SK-N-SH treated with all-trans-retinoic acid at 6 μM for 48 hours (cell line): ENCODE data around the gene OPN4.

Source experiments
- ATAC-seq: fragments of 200-7000 bp; cut with Tn5 transposase; 3 replicates; pipeline ENCODE4 v1.9.1; 2020; ENCODE audit warnings: mild to moderate bottlenecking, moderate library complexity
- ARNTL ChIP-seq: fragments of 450-650 bp; formaldehyde crosslinking; IDR thresholded peaks from 2 replicates; pipeline ENCODE4 v1.5.0; 2020; ENCODE audit warnings: low read depth, mild to moderate bottlenecking, moderate library complexity, borderline replicate concordance
- BACH2 ChIP-seq: fragments of 250-450 bp; sonication (Bioruptor Pico); IDR thresholded peaks from 2 replicates; pipeline ENCODE4 v1.9.0; 2021; ENCODE audit warnings: mild to moderate bottlenecking, borderline replicate concordance
- CSDC2 ChIP-seq: fragments of 250-450 bp; sonication (Bioruptor Pico); IDR thresholded peaks from 2 replicates; pipeline ENCODE4 v1.5.0; 2020; ENCODE audit warnings: mild to moderate bottlenecking, moderate library complexity
- ESRRG ChIP-seq: fragments of 250-450 bp; sonication (Bioruptor Pico); IDR thresholded peaks from 2 replicates; pipeline ENCODE4 v1.6.1; 2021; ENCODE audit warnings: mild to moderate bottlenecking
- GLIS3 ChIP-seq: fragments of 250-450 bp; sonication (Bioruptor Pico); IDR thresholded peaks from 2 replicates; pipeline ENCODE4 v1.5.0; 2020; ENCODE audit warnings: mild to moderate bottlenecking, moderate library complexity
- ISL1 ChIP-seq: fragments of 250-450 bp; sonication (Bioruptor Pico); IDR thresholded peaks from 2 replicates; pipeline ENCODE4 v2.1.2; 2022; ENCODE audit warnings: mild to moderate bottlenecking, moderate library complexity
- PPARA ChIP-seq: fragments of 250-450 bp; sonication (Bioruptor Pico); IDR thresholded peaks from 2 replicates; pipeline ENCODE4 v1.5.0; 2020; ENCODE audit warnings: mild to moderate bottlenecking, borderline replicate concordance
- RARB ChIP-seq: fragments of 250-450 bp; sonication (Bioruptor Pico); IDR thresholded peaks from 2 replicates; pipeline ENCODE4 v1.8.0; 2021; ENCODE audit warnings: mild to moderate bottlenecking, moderate library complexity
- SNAI2 ChIP-seq: fragments of 250-450 bp; sonication (Bioruptor Pico); IDR thresholded peaks from 2 replicates; pipeline ENCODE4 v1.5.0; 2020; ENCODE audit warnings: mild to moderate bottlenecking, moderate library complexity
- TCF4 ChIP-seq: fragments of 250-450 bp; sonication (Bioruptor Pico); IDR thresholded peaks from 2 replicates; pipeline ENCODE4 v1.8.0; 2021; ENCODE audit warnings: mild to moderate bottlenecking, moderate library complexity, borderline replicate concordance
- TOX ChIP-seq: fragments of 250-450 bp; sonication (Bioruptor Pico); IDR thresholded peaks from 2 replicates; pipeline ENCODE4 v1.8.0; 2021; ENCODE audit warnings: mild to moderate bottlenecking, moderate library complexity, borderline replicate concordance
- ZFP3 ChIP-seq: fragments of 250-450 bp; sonication (Bioruptor Pico); IDR thresholded peaks from 2 replicates; pipeline ENCODE4 v1.5.0; 2020; ENCODE audit warnings: mild to moderate bottlenecking, moderate library complexity
- ZFP30 ChIP-seq: fragments of 450-650 bp; formaldehyde crosslinking; IDR thresholded peaks from 2 replicates; pipeline ENCODE4 v1.5.0; 2022; ENCODE audit warnings: mild to moderate bottlenecking, moderate library complexity
- ZNF565 ChIP-seq: fragments of 450-650 bp; formaldehyde crosslinking; conservative IDR thresholded peaks from 2 replicates; pipeline ENCODE4 v1.5.0; 2020; ENCODE audit warnings: low read depth, mild to moderate bottlenecking, moderate library complexity
- ZNF70 ChIP-seq: fragments of 450-650 bp; formaldehyde crosslinking; IDR thresholded peaks from 2 replicates; pipeline ENCODE4 v1.5.0; 2020; ENCODE audit warnings: mild to moderate bottlenecking, moderate library complexity
- TF ChIP-seq, protein P1 (sequence below): fragments of 250-450 bp; sonication (Bioruptor Pico); IDR thresholded peaks from 2 replicates; pipeline ENCODE4 v1.8.0; 2020; ENCODE audit warnings: mild to moderate bottlenecking, moderate library complexity, borderline replicate concordance
- TF ChIP-seq, protein P2 (sequence below): fragments of 250-450 bp; sonication (Bioruptor Pico); IDR thresholded peaks from 2 replicates; pipeline ENCODE4 v1.8.0; 2021; ENCODE audit warnings: low read depth, mild to moderate bottlenecking, moderate library complexity, borderline replicate concordance
- TF ChIP-seq, protein P3 (sequence below): fragments of 250-450 bp; sonication (Bioruptor Pico); IDR thresholded peaks from 2 replicates; pipeline ENCODE4 v1.5.1; 2020; ENCODE audit warnings: low read depth, mild to moderate bottlenecking, moderate library complexity
- TF ChIP-seq, protein P4 (sequence below): fragments of 250-450 bp; sonication (Bioruptor Pico); IDR thresholded peaks from 2 replicates; pipeline ENCODE4 v1.5.1; 2021; ENCODE audit warnings: mild to moderate bottlenecking, moderate library complexity
- TF ChIP-seq, protein P5 (sequence below): fragments of 250-450 bp; sonication (Bioruptor Pico); IDR thresholded peaks from 2 replicates; pipeline ENCODE4 v1.5.0; 2020; ENCODE audit warnings: mild to moderate bottlenecking, moderate library complexity

The OPN4 gene

DNA sequence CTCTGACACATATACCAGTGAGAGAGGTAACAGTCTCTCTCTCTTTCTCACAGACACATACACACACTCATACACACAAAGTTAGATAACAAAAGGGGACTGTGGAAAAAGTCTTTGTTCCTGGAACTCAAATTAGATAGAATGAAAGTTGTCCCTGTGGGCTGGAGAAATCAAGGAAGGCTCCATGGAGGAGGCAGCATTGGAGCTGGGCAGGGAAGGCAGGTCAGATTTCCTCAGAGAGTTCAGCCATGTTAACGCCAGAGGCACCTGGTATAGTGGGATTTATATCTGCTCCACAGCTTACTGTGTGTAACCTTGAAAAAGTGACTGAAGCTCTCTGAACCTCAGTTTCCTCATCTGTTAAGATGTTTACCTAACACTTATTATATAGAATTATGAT is 52.6 kb downstream of the OPN4 start:
- no peak for ATAC-seq
- TF ChIP-seq, protein P1, sequence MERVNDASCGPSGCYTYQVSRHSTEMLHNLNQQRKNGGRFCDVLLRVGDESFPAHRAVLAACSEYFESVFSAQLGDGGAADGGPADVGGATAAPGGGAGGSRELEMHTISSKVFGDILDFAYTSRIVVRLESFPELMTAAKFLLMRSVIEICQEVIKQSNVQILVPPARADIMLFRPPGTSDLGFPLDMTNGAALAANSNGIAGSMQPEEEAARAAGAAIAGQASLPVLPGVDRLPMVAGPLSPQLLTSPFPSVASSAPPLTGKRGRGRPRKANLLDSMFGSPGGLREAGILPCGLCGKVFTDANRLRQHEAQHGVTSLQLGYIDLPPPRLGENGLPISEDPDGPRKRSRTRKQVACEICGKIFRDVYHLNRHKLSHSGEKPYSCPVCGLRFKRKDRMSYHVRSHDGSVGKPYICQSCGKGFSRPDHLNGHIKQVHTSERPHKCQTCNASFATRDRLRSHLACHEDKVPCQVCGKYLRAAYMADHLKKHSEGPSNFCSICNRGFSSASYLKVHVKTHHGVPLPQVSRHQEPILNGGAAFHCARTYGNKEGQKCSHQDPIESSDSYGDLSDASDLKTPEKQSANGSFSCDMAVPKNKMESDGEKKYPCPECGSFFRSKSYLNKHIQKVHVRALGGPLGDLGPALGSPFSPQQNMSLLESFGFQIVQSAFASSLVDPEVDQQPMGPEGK = no peak
- TF ChIP-seq, protein P2, sequence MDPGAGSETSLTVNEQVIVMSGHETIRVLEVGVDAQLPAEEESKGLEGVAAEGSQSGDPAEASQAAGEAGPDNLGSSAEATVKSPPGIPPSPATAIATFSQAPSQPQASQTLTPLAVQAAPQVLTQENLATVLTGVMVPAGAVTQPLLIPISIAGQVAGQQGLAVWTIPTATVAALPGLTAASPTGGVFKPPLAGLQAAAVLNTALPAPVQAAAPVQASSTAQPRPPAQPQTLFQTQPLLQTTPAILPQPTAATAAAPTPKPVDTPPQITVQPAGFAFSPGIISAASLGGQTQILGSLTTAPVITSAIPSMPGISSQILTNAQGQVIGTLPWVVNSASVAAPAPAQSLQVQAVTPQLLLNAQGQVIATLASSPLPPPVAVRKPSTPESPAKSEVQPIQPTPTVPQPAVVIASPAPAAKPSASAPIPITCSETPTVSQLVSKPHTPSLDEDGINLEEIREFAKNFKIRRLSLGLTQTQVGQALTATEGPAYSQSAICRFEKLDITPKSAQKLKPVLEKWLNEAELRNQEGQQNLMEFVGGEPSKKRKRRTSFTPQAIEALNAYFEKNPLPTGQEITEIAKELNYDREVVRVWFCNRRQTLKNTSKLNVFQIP (CRISPR knock-in tag) = no peak
- no peak for TF ChIP-seq PPARA (CRISPR knock-in tag)
- no peak for TF ChIP-seq TOX (CRISPR knock-in tag)
- TF ChIP-seq GLIS3 (CRISPR knock-in tag) = no peak
- TF ChIP-seq, protein P3, sequence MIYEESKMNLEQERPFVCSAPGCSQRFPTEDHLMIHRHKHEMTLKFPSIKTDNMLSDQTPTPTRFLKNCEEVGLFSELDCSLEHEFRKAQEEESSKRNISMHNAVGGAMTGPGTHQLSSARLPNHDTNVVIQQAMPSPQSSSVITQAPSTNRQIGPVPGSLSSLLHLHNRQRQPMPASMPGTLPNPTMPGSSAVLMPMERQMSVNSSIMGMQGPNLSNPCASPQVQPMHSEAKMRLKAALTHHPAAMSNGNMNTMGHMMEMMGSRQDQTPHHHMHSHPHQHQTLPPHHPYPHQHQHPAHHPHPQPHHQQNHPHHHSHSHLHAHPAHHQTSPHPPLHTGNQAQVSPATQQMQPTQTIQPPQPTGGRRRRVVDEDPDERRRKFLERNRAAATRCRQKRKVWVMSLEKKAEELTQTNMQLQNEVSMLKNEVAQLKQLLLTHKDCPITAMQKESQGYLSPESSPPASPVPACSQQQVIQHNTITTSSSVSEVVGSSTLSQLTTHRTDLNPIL (CRISPR knock-in tag) = no peak
- no peak for TF ChIP-seq TCF4
- no peak for TF ChIP-seq ZFP30 (CRISPR knock-in tag)

DNA sequence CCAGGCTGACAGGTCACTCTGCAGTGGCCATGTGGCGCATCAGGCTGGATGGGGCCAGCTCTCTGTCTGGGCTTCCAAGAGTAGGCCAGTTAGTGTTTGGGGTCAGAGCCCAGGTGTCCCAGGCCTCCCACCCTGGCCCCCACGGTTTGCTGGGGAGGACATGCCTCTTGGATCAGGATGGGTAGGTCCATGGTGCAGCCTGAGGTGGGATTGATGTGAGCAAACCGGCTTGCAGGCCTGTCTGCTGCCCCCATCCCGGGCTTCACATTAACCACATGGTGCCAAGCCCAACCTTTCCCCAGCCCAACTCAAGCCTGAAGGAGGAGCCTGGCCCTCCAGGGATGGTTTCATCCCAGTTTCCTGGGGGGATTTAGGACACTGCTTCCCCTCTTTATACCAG is 53.2 kb downstream of the OPN4 start:
- ATAC-seq = no peak
- TF ChIP-seq RARB (CRISPR knock-in tag) = no peak
- TF ChIP-seq ESRRG (CRISPR knock-in tag) = no peak
- TF ChIP-seq, protein P3 (CRISPR knock-in tag) = no peak
- no peak for TF ChIP-seq ZFP3 (CRISPR knock-in tag)
- no peak for TF ChIP-seq ZNF70 (CRISPR knock-in tag)
- TF ChIP-seq, protein P1 = no peak
- no peak for TF ChIP-seq SNAI2
- no peak for TF ChIP-seq ZFP30 (CRISPR knock-in tag)
- no peak for TF ChIP-seq ZNF565 (CRISPR knock-in tag)
- TF ChIP-seq ARNTL = no peak
- no peak for TF ChIP-seq TOX (CRISPR knock-in tag)
- TF ChIP-seq, protein P4, sequence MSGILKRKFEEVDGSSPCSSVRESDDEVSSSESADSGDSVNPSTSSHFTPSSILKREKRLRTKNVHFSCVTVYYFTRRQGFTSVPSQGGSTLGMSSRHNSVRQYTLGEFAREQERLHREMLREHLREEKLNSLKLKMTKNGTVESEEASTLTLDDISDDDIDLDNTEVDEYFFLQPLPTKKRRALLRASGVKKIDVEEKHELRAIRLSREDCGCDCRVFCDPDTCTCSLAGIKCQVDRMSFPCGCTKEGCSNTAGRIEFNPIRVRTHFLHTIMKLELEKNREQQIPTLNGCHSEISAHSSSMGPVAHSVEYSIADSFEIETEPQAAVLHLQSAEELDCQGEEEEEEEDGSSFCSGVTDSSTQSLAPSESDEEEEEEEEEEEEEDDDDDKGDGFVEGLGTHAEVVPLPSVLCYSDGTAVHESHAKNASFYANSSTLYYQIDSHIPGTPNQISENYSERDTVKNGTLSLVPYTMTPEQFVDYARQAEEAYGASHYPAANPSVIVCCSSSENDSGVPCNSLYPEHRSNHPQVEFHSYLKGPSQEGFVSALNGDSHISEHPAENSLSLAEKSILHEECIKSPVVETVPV (CRISPR knock-in tag) = no peak
- TF ChIP-seq, protein P2 (CRISPR knock-in tag) = no peak
- no peak for TF ChIP-seq BACH2 (CRISPR knock-in tag)
- TF ChIP-seq, protein P5, sequence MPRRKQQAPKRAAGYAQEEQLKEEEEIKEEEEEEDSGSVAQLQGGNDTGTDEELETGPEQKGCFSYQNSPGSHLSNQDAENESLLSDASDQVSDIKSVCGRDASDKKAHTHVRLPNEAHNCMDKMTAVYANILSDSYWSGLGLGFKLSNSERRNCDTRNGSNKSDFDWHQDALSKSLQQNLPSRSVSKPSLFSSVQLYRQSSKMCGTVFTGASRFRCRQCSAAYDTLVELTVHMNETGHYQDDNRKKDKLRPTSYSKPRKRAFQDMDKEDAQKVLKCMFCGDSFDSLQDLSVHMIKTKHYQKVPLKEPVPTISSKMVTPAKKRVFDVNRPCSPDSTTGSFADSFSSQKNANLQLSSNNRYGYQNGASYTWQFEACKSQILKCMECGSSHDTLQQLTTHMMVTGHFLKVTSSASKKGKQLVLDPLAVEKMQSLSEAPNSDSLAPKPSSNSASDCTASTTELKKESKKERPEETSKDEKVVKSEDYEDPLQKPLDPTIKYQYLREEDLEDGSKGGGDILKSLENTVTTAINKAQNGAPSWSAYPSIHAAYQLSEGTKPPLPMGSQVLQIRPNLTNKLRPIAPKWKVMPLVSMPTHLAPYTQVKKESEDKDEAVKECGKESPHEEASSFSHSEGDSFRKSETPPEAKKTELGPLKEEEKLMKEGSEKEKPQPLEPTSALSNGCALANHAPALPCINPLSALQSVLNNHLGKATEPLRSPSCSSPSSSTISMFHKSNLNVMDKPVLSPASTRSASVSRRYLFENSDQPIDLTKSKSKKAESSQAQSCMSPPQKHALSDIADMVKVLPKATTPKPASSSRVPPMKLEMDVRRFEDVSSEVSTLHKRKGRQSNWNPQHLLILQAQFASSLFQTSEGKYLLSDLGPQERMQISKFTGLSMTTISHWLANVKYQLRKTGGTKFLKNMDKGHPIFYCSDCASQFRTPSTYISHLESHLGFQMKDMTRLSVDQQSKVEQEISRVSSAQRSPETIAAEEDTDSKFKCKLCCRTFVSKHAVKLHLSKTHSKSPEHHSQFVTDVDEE = no peak
- no peak for TF ChIP-seq ISL1 (CRISPR knock-in tag)
- TF ChIP-seq CSDC2 = no peak
